MM.1S (cell line): ENCODE measurements around the gene GRAMD2A.

Source experiments
- DNase-seq: peaks from one replicate; pipeline ENCODE4 v3.0.0-alpha.2; 2015
- H2AFZ ChIP-seq: fragments of 300-600 bp; sonication (generic); 2 replicates; pipeline ENCODE4 v1.6.0; 2016; ENCODE audit warnings: antibody characterized with exemption, low read length
- H3F3A ChIP-seq: fragments of 300-600 bp; sonication (generic); 2 replicates; pipeline ENCODE4 v1.6.1; 2016; ENCODE audit warnings: mild to moderate bottlenecking, antibody characterized with exemption, low read length, moderate library complexity, mixed read lengths; ENCODE audit not compliant: insufficient read depth
- H3K27ac ChIP-seq: fragments of 300-600 bp; sonication (generic); 2 replicates; pipeline ENCODE4 v1.5.1; 2016; ENCODE audit warnings: mild to moderate bottlenecking, low read length
- H3K27me3 ChIP-seq: fragments of 300-600 bp; sonication (generic); replicated peaks from 2 replicates; pipeline ENCODE4 v1.6.0; 2016; ENCODE audit warnings: low read length; ENCODE audit not compliant: insufficient read depth
- H3K36me3 ChIP-seq: fragments of 300-600 bp; sonication (generic); replicated peaks from 2 replicates; pipeline ENCODE4 v1.6.1; 2016; ENCODE audit warnings: mild to moderate bottlenecking, low read length, mixed read lengths; ENCODE audit not compliant: insufficient read depth
- H3K4me1 ChIP-seq: fragments of 300-600 bp; sonication (generic); 2 replicates; pipeline ENCODE4 v1.6.1; 2016; ENCODE audit warnings: low read length, mixed read lengths
- H3K4me2 ChIP-seq: fragments of 300-600 bp; sonication (generic); 2 replicates; pipeline ENCODE4 v1.6.0; 2016; ENCODE audit warnings: low read depth, low read length
- H3K4me3 ChIP-seq: fragments of 300-600 bp; sonication (generic); 2 replicates; pipeline ENCODE4 v1.5.1; 2016; ENCODE audit warnings: low read length, mixed read lengths
- H3K79me2 ChIP-seq: fragments of 300-600 bp; sonication (generic); 2 replicates; pipeline ENCODE4 v1.6.1; 2016; ENCODE audit warnings: mixed run types, low read length, mixed read lengths
- H3K9ac ChIP-seq: fragments of 300-600 bp; sonication (generic); 2 replicates; pipeline ENCODE4 v1.6.1; 2016; ENCODE audit warnings: low read length, mixed read lengths
- H3K9me2 ChIP-seq: fragments of 300-600 bp; sonication (generic); replicated peaks from 2 replicates; pipeline ENCODE4 v1.6.1; 2016; ENCODE audit warnings: mild to moderate bottlenecking, low read length, mixed read lengths; ENCODE audit not compliant: insufficient read depth
- H3K9me3 ChIP-seq: fragments of 300-600 bp; sonication (generic); replicated peaks from 2 replicates; pipeline ENCODE4 v1.6.1; 2016; ENCODE audit warnings: mild to moderate bottlenecking, low read length, mixed read lengths; ENCODE audit not compliant: insufficient read depth
- H4K20me1 ChIP-seq: fragments of 300-600 bp; sonication (generic); 2 replicates; pipeline ENCODE4 v1.6.1; 2016; ENCODE audit warnings: mild to moderate bottlenecking, low read length, moderate library complexity, mixed read lengths; ENCODE audit not compliant: insufficient read depth
- CTCF ChIP-seq: fragments of 300-600 bp; sonication (generic); IDR thresholded peaks from 2 replicates; pipeline ENCODE4 v1.5.1; 2016; ENCODE audit warnings: antibody characterized with exemption, low read length, mixed read lengths
- EZH2 ChIP-seq: fragments of 300-600 bp; sonication (generic); optimal IDR thresholded peaks from 2 replicates; pipeline ENCODE3; 2017; ENCODE audit warnings: low read depth, mild to moderate bottlenecking, antibody characterized with exemption, low read length, mixed read lengths
- EZH2phosphoT487 ChIP-seq: fragments of 300-600 bp; sonication (generic); IDR thresholded peaks from 2 replicates; pipeline ENCODE4 v1.6.1; 2018; ENCODE audit warnings: antibody characterized with exemption, low read length

GRAMD2A gene

GRCh38 chr15:72203507-72203837 is 5.9 kb upstream of the GRAMD2A start:
- TF ChIP-seq EZH2phosphoT487 (no peak), EZH2 (no peak), CTCF (no peak)
- H3K36me3 ChIP-seq, result peaks cover 15% of the 10 kb centered on the region
- H3K4me3 ChIP-seq, result no peak overlapping the region
- H3K4me2 ChIP-seq, result no peak overlapping the region
- H3K4me1 ChIP-seq, result peaks cover 32% of the 10 kb centered on the region
- H3K79me2 ChIP-seq, result peaks cover 10% of the 10 kb centered on the region
- no peak overlapping the region for H2AFZ ChIP-seq
- no peak overlapping the region for H3K27ac ChIP-seq
- no peak for DNase-seq
- peaks cover 42% of the 10 kb centered on the region for H3F3A ChIP-seq
- no peaks in the 10 kb centered on the region for H3K27me3 ChIP-seq
- H3K9me2 ChIP-seq, result no peaks in the 10 kb centered on the region
- H3K9me3 ChIP-seq, result no peaks in the 10 kb centered on the region
- H3K9ac ChIP-seq, result no peak overlapping the region
- peaks cover 7% of the 10 kb centered on the region; the same call in 1 of the 2 replicates for H4K20me1 ChIP-seq

GRCh38 chr15:72202801-72203506 is 5.4 kb upstream of the GRAMD2A start:
- Histone ChIP-seq H3K4me3 (no peak overlapping the region), H3K27me3 (no peaks in the 10 kb centered on the region), H3K9ac (no peak overlapping the region), H3K9me3 (no peaks in the 10 kb centered on the region), H2AFZ (no peak overlapping the region), H3K36me3 (peaks cover 12% of the 10 kb centered on the region), H3K79me2 (peaks cover 10% of the 10 kb centered on the region), H4K20me1 (peaks cover 7% of the 10 kb centered on the region; the same call in 1 of the 2 replicates), H3K9me2 (no peaks in the 10 kb centered on the region), H3F3A (peaks cover 42% of the 10 kb centered on the region), H3K4me2 (no peak overlapping the region), H3K27ac (no peak overlapping the region), H3K4me1 (peaks cover 32% of the 10 kb centered on the region)
- TF ChIP-seq EZH2phosphoT487 (no peak), EZH2 (no peak), CTCF (no peak)
- no peak for DNase-seq

- H3K9me2 ChIP-seq, result no peaks in the 10 kb centered on the region
- no peak overlapping the region for H3K9ac ChIP-seq
- no peaks in the 10 kb centered on the region for H3K27me3 ChIP-seq
- peaks cover 42% of the 10 kb centered on the region for H3F3A ChIP-seq
- peaks cover 32% of the 10 kb centered on the region for H3K4me1 ChIP-seq
- peaks cover 6% of the 10 kb centered on the region; the same call in 1 of the 2 replicates for H3K79me2 ChIP-seq
- no peaks in the 10 kb centered on the region for H3K9me3 ChIP-seq
- TF ChIP-seq CTCF, result no peak
- no peak for TF ChIP-seq EZH2phosphoT487
- TF ChIP-seq EZH2, result no peak
- H4K20me1 ChIP-seq, result peaks cover 7% of the 10 kb centered on the region; the same call in 1 of the 2 replicates
- H2AFZ ChIP-seq, result no peak overlapping the region
- H3K36me3 ChIP-seq, result peaks cover 12% of the 10 kb centered on the region
- no peak for DNase-seq
- H3K4me2 ChIP-seq, result no peak overlapping the region
- no peak overlapping the region for H3K4me3 ChIP-seq
- peak overlapping the region; percentile 52; the same call in 1 of the 2 replicates for H3K27ac ChIP-seq
Measured at GRCh38 chr15:72202302-72202701, 4.7 kb upstream of the GRAMD2A start.
